GM19468 (cell line): ENCODE measurements around the gene KDM2B.
A peak's percentile ranks its signal among the peaks of the same experiment; 100 is the strongest.

Experiments used
- ATAC-seq: cut with Tn5 transposase; IDR thresholded peaks from one replicate; pipeline ENCODE4 v1.9.1; 2021; ENCODE audit warnings: mild to moderate bottlenecking, moderate library complexity, moderate number of reproducible peaks; ENCODE audit not compliant: unreplicated experiment; ENCODE audit errors: extremely low read depth

The KDM2B gene

GRCh38 chr12:121568518-121568917, 12.3 kb downstream of the KDM2B start:
- no peak for ATAC-seq

- ATAC-seq, result no peak
Measured at GRCh38 chr12:121565076-121565475, 15.7 kb downstream of the KDM2B start.

DNA sequence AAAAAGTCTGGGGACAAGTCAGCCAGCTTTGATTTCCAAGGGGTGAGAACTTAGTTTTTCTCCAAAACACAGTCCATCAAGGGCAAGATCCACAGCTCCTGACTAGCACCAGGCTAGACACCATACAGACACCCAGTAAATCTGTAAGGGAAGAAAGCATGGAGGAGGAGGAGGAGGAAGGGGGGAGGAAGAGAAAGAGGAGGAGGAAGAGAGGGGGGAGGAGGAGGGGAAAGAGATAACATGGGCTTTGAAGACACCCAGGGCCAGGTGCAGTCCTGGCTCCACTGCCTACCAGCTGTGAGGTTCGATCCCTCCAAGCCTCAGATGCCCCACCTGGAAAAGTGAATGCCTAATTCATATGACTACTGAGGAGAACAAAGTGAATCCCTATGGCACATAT, 18.3 kb downstream of the KDM2B start:
- ATAC-seq, result no peak

DNA sequence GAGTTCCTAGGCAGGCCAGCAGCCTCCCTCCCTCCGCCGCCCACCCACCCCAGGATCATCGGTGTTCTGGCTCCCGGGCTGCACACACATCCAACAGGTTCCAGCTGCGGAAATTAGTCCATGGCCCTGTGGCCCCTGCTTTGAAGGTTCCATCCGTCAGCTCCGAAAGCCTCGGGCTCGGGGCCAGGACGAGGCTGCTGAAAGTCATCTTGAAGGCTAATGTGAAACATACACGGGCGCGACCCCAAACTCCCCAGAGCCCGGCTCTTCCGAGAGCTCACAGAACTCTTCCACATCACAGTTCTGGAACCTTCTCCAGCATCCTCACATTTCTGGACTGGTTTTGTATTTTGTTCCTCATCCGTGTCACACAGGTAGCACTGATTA, 19.8 kb downstream of the KDM2B start:
- ATAC-seq, result no peak

DNA sequence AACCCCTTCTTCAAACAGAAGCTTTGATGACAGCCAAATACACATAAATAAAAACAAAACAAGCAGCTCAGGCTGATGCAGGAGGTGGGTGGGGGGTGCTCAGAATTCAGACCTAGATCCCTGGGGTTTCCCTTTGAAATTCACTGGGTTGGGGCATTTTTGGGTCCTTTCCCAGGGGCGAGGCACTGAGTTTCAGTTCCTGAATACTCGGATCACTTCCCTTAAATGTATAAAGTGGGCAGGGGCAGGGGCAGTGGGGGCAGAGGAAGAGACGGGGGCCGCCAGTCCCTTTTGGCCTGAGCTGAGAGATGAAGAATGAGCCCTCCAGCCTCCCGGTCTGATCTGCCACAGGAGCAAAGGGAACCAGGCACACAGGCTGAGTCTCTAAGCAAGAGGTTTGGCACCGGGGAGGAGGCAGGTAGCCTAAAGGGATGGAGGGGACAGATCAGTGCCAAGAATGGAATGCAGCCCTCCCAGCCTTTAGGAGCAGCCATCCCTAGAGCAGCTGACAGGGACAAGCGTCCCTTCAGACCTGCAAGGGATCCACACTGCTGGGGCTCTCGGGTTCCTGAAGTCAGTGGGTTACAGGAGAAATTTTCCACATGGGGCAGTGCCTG, 20.3 kb downstream of the KDM2B start:
- no peak for ATAC-seq

DNA sequence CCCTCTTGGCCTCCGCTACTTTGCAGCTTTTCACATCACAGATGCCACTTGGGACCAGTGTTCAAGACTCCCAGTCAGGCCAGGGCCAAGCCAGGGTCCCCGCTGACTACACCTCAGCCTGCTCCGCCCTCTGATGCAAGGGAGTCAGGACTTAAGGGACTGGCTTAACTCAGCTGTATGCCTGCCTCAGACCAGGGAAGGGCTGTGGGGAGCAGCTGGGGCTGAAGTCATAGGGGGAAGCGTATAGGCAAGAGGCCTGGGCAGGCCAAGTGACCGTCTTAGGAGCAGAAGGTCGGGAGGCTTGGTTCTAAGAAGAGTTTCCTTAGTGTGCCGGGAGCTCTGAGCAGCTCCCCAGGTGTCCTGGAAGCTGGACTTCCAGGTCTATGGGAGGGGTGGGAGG, 21.9 kb downstream of the KDM2B start:
- no peak for ATAC-seq

GRCh38 chr12:121550974-121551634, 29.7 kb downstream of the KDM2B start:
- no peak for ATAC-seq

DNA sequence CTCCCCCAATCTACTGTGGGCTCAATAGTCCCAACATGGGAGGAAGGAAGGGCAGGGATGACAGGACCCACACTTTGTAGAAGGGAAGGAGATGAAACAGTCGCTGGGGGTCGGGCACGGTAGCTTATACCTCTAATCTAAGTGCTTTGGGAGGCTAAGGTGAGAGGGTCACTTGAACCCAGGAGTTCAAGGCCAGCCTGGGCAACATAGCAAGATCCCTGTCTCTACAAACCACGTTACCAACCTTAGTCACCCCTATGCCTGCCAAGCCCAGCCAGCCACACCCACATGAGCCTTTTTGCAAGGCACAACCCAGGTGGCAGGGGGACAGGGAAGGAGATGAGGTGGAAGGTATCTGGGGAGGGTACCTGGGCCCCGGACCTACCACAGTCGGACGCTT, 31.7 kb downstream of the KDM2B start:
- ATAC-seq, result no peak

- no peak for ATAC-seq
Measured at GRCh38 chr12:121545480-121545879, 35.3 kb downstream of the KDM2B start.

- ATAC-seq, result no peak
Measured at GRCh38 chr12:121543786-121544185, 37.0 kb downstream of the KDM2B start.

DNA sequence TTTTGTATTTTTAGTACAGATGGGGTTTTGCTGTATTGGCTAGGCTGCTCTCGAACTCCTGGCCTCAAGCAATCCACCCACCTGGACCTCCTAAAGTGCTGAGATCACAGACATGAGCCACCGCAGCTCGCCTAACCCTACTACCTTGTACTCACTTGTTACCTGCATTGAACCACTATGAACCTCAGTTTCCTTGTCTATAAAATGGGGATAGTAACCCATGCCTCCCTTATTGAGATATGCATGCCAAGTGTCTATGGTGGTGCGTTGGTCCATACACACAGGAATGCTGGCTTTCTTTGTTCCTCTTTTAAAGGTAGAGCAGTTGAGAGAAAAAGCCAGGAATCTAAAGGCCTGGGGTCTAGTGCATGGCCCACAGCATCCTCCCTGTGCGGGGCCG, 40.9 kb downstream of the KDM2B start:
- ATAC-seq, result no peak

DNA sequence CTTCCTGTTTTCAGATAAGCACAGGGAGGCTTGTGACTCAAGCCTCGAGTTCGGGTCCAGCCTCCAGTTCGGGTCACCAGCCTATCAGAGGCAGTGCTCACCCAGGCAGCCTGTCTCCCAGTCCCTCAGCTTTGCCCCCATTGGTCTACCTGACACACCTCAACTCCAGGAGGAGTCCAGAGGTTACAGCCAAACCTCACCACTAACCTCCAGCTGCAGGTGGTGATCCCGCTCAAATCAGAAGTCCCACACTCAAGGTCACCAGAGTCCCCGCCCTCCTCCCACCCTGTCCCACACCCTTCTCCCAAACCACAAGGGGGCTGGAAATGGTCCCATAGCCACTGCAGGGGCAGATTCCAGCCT, 42.1 kb downstream of the KDM2B start:
- ATAC-seq, result no peak

GRCh38 chr12:121537814-121538698, 42.8 kb downstream of the KDM2B start:
- ATAC-seq, result no peak

GRCh38 chr12:121536899-121537813, 43.7 kb downstream of the KDM2B start:
- peak; percentile 6 for ATAC-seq

DNA sequence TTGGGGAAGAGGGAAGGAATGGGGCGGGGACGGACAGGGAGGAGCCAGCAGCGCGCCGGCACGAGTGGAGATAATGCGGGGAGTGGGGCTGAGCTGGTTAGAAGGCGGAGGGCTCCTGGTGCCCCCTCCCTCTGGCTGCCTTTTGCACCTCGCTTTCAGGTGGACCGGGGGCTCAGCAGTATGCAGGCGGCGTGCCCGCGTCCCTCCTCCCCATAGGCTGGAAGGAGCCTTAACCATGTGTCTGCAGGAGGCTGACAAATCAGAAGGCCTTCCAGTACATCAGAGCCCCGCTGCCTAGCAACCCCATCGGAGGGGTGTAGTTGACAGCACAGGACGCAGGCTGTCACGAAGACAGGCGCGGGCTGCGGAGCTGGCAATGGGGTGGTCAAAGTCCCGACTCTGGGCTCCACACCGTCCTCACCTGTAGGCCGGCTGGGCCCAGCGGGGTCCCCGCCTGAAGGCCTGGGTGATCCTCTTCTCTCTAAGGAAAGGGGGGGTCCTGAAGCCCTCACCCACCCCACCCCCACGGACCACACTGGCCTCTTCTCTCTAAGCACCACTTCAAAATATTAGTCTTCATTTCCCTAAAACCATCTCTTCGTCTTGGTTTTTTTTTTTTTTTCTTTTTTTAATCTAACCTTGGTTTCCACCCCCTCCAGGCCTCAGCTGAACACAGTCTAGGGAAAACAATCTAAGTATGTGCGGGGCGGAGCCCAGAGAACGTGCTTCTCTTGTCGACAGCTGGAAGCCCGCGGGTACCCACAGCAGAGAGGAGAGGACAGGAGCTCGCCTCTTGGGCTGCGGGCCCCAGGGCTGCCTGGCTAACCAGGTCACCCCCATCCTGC, 44.5 kb downstream of the KDM2B start:
- peak; percentile 49 for ATAC-seq

DNA sequence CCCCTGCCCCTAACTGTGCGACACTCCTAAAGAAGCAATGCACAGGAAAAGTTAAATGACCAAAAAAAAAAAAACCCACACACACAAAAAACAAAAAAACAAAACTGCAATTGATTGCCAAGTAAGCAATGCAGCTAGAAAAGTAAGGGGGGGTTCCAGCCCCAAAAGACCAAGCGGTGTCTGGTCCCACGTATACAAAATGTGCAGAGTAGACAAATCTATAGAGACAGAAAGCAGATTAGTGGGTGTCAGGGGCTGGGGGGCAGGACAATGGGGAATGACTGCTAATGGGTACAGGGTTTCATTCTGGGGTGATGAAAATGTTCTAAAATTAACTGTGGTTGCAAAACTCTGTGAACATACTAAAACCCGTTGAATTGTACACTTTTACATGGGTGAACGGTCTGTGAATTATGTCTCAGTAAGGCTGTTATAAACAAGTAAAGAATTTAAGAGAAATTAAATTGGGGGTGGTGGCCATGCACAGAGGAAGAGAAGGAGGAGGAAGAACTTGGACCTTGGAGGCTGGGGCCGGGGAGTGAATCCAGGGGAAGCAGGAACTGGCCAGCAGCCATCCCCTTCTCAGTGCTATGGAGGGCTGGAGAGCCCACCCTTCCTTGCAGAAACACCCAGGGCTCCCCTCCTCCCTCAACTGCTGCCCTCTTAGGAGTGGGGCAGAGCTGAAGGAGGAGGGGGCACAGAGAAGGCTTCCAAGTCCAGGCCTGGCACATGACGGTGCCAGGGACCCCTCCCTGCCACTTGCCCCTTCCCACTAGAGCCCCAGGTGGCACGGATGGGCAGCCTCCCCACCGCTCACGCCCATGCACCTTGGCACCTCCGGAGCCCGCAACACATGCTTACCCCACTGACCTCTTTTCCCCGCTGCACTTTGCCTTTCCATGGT, 45.4 kb downstream of the KDM2B start:
- no peak for ATAC-seq

- ATAC-seq, result no peak
Measured at GRCh38 chr12:121534495-121535148, 46.2 kb downstream of the KDM2B start.
